ENCODE measurements around the gene HERC6.

- TF ChIP-seq, protein P1, sequence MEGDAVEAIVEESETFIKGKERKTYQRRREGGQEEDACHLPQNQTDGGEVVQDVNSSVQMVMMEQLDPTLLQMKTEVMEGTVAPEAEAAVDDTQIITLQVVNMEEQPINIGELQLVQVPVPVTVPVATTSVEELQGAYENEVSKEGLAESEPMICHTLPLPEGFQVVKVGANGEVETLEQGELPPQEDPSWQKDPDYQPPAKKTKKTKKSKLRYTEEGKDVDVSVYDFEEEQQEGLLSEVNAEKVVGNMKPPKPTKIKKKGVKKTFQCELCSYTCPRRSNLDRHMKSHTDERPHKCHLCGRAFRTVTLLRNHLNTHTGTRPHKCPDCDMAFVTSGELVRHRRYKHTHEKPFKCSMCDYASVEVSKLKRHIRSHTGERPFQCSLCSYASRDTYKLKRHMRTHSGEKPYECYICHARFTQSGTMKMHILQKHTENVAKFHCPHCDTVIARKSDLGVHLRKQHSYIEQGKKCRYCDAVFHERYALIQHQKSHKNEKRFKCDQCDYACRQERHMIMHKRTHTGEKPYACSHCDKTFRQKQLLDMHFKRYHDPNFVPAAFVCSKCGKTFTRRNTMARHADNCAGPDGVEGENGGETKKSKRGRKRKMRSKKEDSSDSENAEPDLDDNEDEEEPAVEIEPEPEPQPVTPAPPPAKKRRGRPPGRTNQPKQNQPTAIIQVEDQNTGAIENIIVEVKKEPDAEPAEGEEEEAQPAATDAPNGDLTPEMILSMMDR (IDR thresholded peaks at IDR 0.05; ENCODE audit: poor library complexity, severe bottlenecking): no peak
- TF ChIP-seq REST (IDR thresholded peaks at IDR 0.05; ENCODE audit: borderline replicate concordance) (no peak), EZH2 (IDR thresholded peaks at IDR 0.05; ENCODE audit: borderline replicate concordance, insufficient read depth, low read length, poor library complexity, severe bottlenecking) (no peak)
Observed at GRCh38 chr4:88445252-88445651, 66.6 kb downstream of the HERC6 start.

Measured in neural cell (in vitro differentiated cells).